Activated T-helper 1 cell treated with anti-CD3 and anti-CD28 coated beads, Interleukin-12 subunit alpha, Interleukin-12 subunit beta, Interleukin-2, Interleukin-4 antibody, amounts not matched to agents 30 ng/mL and 10 ng/mL and 1 ng/mL, durations not matched to agents 14 hours and 24 hours and 36 hours (primary cell): ENCODE data around the gene LRRC3. TPM values are rescaled to one million over a fixed set of nuclear protein-coding genes. Genes with fewer than 3 reads are reported as not detected.
"Not testable (repeated sequence)": the region's sequence is repeated elsewhere in the genome, so short reads cannot be mapped to it uniquely, and the experiment has no call there.

Experiments
- DNase-seq: peaks from one replicate; pipeline ENCODE4 v3.0.0; 2021; ENCODE audit warnings: low spot score
- H3K27ac Mint-ChIP-seq: one replicate; pipeline ENCODE4 v1.8.0; 2021; ENCODE audit warnings: mild to moderate bottlenecking, mixed read lengths
- H3K27me3 Mint-ChIP-seq: one replicate; pipeline ENCODE4 v1.8.0; 2022; ENCODE audit warnings: mild to moderate bottlenecking, moderate library complexity, mixed read lengths; ENCODE audit not compliant: insufficient read depth
- H3K36me3 Mint-ChIP-seq: one replicate; pipeline ENCODE4 v1.8.0; 2021; ENCODE audit warnings: low read depth, mixed read lengths
- H3K4me1 Mint-ChIP-seq: one replicate; pipeline ENCODE4 v1.8.0; 2021; ENCODE audit warnings: low read depth, mixed read lengths
- H3K4me3 Mint-ChIP-seq: one replicate; pipeline ENCODE4 v1.8.0; 2021; ENCODE audit warnings: mild to moderate bottlenecking, moderate library complexity, mixed read lengths
- H3K9me3 Mint-ChIP-seq: one replicate; pipeline ENCODE4 v1.8.0; 2021; ENCODE audit warnings: mixed read lengths
- intact Hi-C: fragments of 100-400 bp; cut with micrococcal nuclease; formaldehyde crosslinking; loops from one replicate; pipeline ENCODE4 v1.15.1; 2024
- total RNA-seq: library from RNA; stranded (reverse); gene quantifications from 2 replicates; pipeline ENCODE4 v1.2.3, GENCODE V29; 2022

Gene LRRC3
- 1.8 and 1.9 TPM in 2 replicates for total RNA-seq

DNA sequence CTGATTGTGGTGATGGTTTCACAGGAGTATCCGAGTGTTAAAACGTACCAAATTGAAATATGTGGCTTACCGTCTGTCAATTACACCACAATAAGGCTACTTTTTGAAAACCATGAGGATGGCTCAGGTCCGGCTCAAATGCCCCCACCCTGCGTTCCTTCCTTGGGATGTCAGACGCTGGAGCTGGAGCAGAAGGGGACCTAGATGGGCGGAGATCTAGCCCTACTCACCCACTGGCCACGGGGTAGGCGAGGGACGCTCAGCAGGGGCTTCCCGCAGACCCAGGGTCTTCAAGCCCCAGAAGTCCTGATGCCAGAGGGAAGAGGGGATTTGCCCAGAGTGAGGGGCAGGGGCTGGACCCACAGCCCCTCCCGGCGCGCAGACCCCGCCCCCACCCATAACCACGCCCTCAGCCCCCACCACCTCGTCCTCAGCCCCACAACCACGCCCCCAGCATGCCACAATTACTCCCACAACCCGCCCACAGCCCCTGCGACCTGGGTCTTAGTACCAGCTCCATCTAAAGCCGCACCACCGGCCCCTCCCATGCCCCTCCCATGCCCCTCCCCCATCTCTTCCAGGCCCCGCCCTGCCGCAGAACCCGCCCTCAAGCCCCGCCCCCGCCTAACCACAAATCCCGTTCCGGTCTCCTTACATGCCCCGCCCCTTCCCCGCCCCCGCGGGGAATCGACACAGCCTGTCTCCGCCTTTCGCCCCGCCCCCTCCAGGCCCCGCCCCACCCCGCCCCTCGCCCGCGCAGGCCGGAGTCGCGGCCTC is at the start of gene LRRC3:
Gene LRRC3 (plus strand): TSS at position 764 of the 777 bp plus-strand sequence. CDS start 1,135 bp downstream, outside the sequence.
- Mint-ChIP-seq H3K9me3 (peaks cover 14% of the 10 kb centered on the region), H3K36me3 (no peaks in the 10 kb centered on the region), H3K27me3 (peaks cover 28% of the 10 kb centered on the region), H3K27ac (peak within 1 kb of the TSS; percentile 16), H3K4me1 (peaks cover 4% of the 10 kb centered on the region), H3K4me3 (peak within 1 kb of the TSS; percentile 81)
- peak; percentile 67 for DNase-seq
- intact Hi-C loops, result loop anchor here (1.0 to 10.0 kb wide), 4 partner anchors 24 to 362 kb away; no protein-coding TSS in a partner anchor

- intact Hi-C loops, result no loop called here
- Mint-ChIP-seq H3K9me3 (peaks cover 11% of the 10 kb centered on the region), H3K36me3 (peaks cover 25% of the 10 kb centered on the region), H3K27me3 (no peaks in the 10 kb centered on the region), H3K4me1 (no peaks in the 10 kb centered on the region), H3K27ac (no peak overlapping the region), H3K4me3 (no peak overlapping the region)
- DNase-seq, result no peak
Observed at GRCh38 chr21:44405948-44406872, 49.1 kb upstream of the LRRC3 start.

DNA sequence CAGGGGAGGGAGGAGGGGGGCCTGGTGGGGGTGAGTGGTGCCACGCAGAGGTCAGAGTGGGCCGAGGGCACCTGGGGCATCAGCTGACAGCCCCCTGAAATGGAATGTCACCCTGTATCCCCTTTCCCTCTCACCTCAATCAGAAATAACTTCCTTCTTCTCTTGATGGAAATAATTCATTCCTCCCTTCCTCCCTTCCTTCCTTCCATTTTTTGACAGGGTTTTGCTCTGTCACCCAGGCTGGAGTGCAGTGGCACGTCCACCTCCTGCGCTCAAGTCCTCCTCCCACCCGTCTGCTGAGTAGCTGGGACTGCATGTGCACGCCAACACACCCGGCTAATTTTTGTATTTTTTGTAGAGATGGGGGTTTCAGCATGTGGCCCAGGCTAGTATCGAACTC is 48.4 kb upstream of the LRRC3 start:
- no peaks in the 10 kb centered on the region for H3K4me1 Mint-ChIP-seq
- no peak for DNase-seq
- H3K36me3 Mint-ChIP-seq, result peaks cover 24% of the 10 kb centered on the region
- peak overlapping the region; percentile 61 for H3K27ac Mint-ChIP-seq
- H3K9me3 Mint-ChIP-seq, result peaks cover 11% of the 10 kb centered on the region
- H3K4me3 Mint-ChIP-seq, result no peak overlapping the region
- H3K27me3 Mint-ChIP-seq, result no peaks in the 10 kb centered on the region
- intact Hi-C loops, result no loop called here

GRCh38 chr21:44407493-44407892 is 47.8 kb upstream of the LRRC3 start:
- Mint-ChIP-seq H3K4me1 (no peaks in the 10 kb centered on the region), H3K4me3 (no peak overlapping the region), H3K27me3 (no peaks in the 10 kb centered on the region), H3K36me3 (peaks cover 24% of the 10 kb centered on the region), H3K27ac (peak overlapping the region; percentile 65), H3K9me3 (peaks cover 11% of the 10 kb centered on the region)
- intact Hi-C loops, result no loop called here
- no peak for DNase-seq

GRCh38 chr21:44408226-44408625 is 47.1 kb upstream of the LRRC3 start:
- Mint-ChIP-seq H3K36me3 (peaks cover 25% of the 10 kb centered on the region), H3K27me3 (no peaks in the 10 kb centered on the region), H3K27ac (peak overlapping the region; percentile 42), H3K4me3 (no peak overlapping the region), H3K9me3 (peaks cover 11% of the 10 kb centered on the region), H3K4me1 (no peaks in the 10 kb centered on the region)
- no peak for DNase-seq
- intact Hi-C loops, result no loop called here

- H3K4me3 Mint-ChIP-seq, result no peak overlapping the region
- intact Hi-C loops, result no loop called here
- H3K9me3 Mint-ChIP-seq, result peaks cover 7% of the 10 kb centered on the region
- peaks cover 13% of the 10 kb centered on the region for H3K36me3 Mint-ChIP-seq
- DNase-seq, result no peak
- H3K27me3 Mint-ChIP-seq, result peaks cover 1% of the 10 kb centered on the region
- no peak overlapping the region for H3K27ac Mint-ChIP-seq
- no peaks in the 10 kb centered on the region for H3K4me1 Mint-ChIP-seq
Observed at GRCh38 chr21:44413566-44414290, 41.6 kb upstream of the LRRC3 start.

GRCh38 chr21:44414291-44415072 is 40.8 kb upstream of the LRRC3 start:
- Mint-ChIP-seq H3K36me3 (peaks cover 9% of the 10 kb centered on the region), H3K4me1 (no peaks in the 10 kb centered on the region), H3K4me3 (no peak overlapping the region), H3K27ac (no peak overlapping the region), H3K9me3 (peaks cover 4% of the 10 kb centered on the region), H3K27me3 (peaks cover 1% of the 10 kb centered on the region)
- no peak for DNase-seq
- intact Hi-C loops, result no loop called here

- Mint-ChIP-seq H3K4me3 (no peak overlapping the region), H3K36me3 (peaks cover 14% of the 10 kb centered on the region), H3K4me1 (no peaks in the 10 kb centered on the region), H3K27me3 (peaks cover 1% of the 10 kb centered on the region), H3K27ac (no peak overlapping the region), H3K9me3 (peaks cover 9% of the 10 kb centered on the region)
- DNase-seq, result no peak
- intact Hi-C loops, result no loop called here
Observed at GRCh38 chr21:44415073-44416025, 40.0 kb upstream of the LRRC3 start.

GRCh38 chr21:44416193-44416592 is 39.1 kb upstream of the LRRC3 start:
- H3K9me3 Mint-ChIP-seq, result peaks cover 9% of the 10 kb centered on the region
- intact Hi-C loops, result no loop called here
- peaks cover 1% of the 10 kb centered on the region for H3K27me3 Mint-ChIP-seq
- H3K4me3 Mint-ChIP-seq, result no peak overlapping the region
- H3K27ac Mint-ChIP-seq, result no peak overlapping the region
- no peaks in the 10 kb centered on the region for H3K4me1 Mint-ChIP-seq
- no peak for DNase-seq
- peaks cover 14% of the 10 kb centered on the region for H3K36me3 Mint-ChIP-seq

GRCh38 chr21:44417621-44418107 is 37.6 kb upstream of the LRRC3 start:
- peaks cover 12% of the 10 kb centered on the region for H3K36me3 Mint-ChIP-seq
- H3K4me3 Mint-ChIP-seq, H3K9me3 Mint-ChIP-seq, H3K27me3 Mint-ChIP-seq, H3K4me1 Mint-ChIP-seq, H3K27ac Mint-ChIP-seq, DNase-seq, intact Hi-C loops: not testable (repeated sequence)

DNA sequence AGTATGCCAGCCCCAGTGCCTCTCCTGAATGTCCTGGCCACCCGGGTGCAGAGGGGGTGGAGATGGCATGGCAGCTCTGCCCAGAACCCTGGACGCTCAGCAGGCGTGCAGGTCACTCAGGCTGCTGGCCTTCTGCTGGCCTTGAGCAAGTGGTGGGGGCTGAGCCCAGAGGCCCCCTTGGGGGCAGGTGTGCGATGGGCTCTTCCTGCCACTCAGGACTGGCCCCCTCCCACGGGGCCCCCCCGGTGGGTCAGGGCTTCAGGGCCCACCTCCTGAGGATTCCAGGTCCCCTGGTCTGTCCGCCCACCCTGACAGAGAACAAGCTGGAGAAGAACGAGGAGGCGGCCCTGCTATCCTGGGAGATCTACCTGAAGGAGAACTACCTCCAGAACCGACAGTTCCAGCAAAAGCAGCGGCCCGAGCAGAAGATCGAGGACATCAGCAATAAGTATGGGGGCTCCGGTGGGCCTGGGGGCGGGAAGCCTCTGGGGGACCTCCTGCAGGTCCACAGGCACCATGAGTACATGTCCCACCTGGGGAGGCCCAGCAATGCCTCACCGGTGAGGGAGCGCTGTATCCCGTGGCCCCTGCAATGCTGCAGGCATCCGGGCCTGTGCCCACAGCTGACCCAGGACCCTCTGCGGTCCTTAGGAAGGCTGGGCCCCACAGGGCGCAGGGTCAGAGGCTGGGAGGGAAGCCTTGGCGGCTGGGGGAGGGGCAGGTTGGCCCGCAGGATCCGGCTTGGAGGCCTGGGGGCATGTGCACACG is 37.0 kb upstream of the LRRC3 start:
- H3K9me3 Mint-ChIP-seq, result peaks cover 9% of the 10 kb centered on the region
- peaks cover 12% of the 10 kb centered on the region for H3K36me3 Mint-ChIP-seq
- no peak overlapping the region for H3K27ac Mint-ChIP-seq
- DNase-seq, result no peak
- H3K4me1 Mint-ChIP-seq, result no peaks in the 10 kb centered on the region
- intact Hi-C loops, result no loop called here
- peaks cover 1% of the 10 kb centered on the region for H3K27me3 Mint-ChIP-seq
- H3K4me3 Mint-ChIP-seq, result no peak overlapping the region
